H9 (cell line): Measurements from ENCODE around the gene ESRRB. TPM values are rescaled to one million over a fixed set of nuclear protein-coding genes. Genes with fewer than 3 reads are reported as not detected.

Experiments
- DNase-seq: peaks from one replicate; pipeline ENCODE4 v3.0.0-alpha.2; 2017
- H2AFZ ChIP-seq: one replicate; pipeline ENCODE4 v1.6.1; 2013; ENCODE audit warnings: mild to moderate bottlenecking, low read length, control low read depth, moderate library complexity
- H2AK5ac ChIP-seq: 2 replicates; pipeline ENCODE4 v1.6.1; 2013; ENCODE audit warnings: low read length, control low read depth, mixed read lengths; ENCODE audit not compliant: insufficient read length
- H2BK120ac ChIP-seq: one replicate; pipeline ENCODE4 v1.6.1; 2013; ENCODE audit warnings: low read depth, mild to moderate bottlenecking, low read length, control low read depth, inconsistent platforms; ENCODE audit not compliant: poor library complexity, severe bottlenecking
- H2BK12ac ChIP-seq: 2 replicates; pipeline ENCODE4 v1.6.1; 2013; ENCODE audit warnings: low read length, control low read depth, mixed read lengths, low read depth; ENCODE audit not compliant: insufficient read length
- H2BK15ac ChIP-seq: 2 replicates; pipeline ENCODE4 v1.6.1; 2013; ENCODE audit warnings: low read depth, low read length, control low read depth
- H2BK20ac ChIP-seq: one replicate; pipeline ENCODE4 v1.6.1; 2013; ENCODE audit warnings: low read depth, mild to moderate bottlenecking, low read length, control low read depth, inconsistent platforms; ENCODE audit not compliant: poor library complexity, severe bottlenecking
- H2BK5ac ChIP-seq: 2 replicates; pipeline ENCODE4 v1.6.1; 2013; ENCODE audit warnings: low read length, control low read depth, mixed read lengths; ENCODE audit not compliant: insufficient read length
- H3K14ac ChIP-seq: 2 replicates; pipeline ENCODE4 v1.6.1; 2013; ENCODE audit warnings: low read length, control low read depth; ENCODE audit not compliant: insufficient read depth
- H3K18ac ChIP-seq: 2 replicates; pipeline ENCODE4 v1.6.1; 2013; ENCODE audit warnings: low read depth, mild to moderate bottlenecking, mixed read lengths, low read length, control low read depth; ENCODE audit not compliant: insufficient read length
- H3K23ac ChIP-seq: 2 replicates; pipeline ENCODE4 v1.6.1; 2013; ENCODE audit warnings: low read length, control low read depth, mixed read lengths, low read depth; ENCODE audit not compliant: insufficient read length
- H3K23me2 ChIP-seq: 2 replicates; pipeline ENCODE4 v1.6.1; 2013; ENCODE audit warnings: low read depth, mild to moderate bottlenecking, mixed read lengths, low read length, control low read depth; ENCODE audit not compliant: insufficient read length, poor library complexity, severe bottlenecking
- H3K27ac ChIP-seq: 2 replicates; pipeline ENCODE4 v1.5.1; 2013; ENCODE audit warnings: low read length, control low read depth, mixed read lengths, low read depth; ENCODE audit not compliant: insufficient read length
- H3K27me3 ChIP-seq: 2 replicates; pipeline ENCODE4 v1.6.1; 2013; ENCODE audit warnings: low read length, control low read depth, inconsistent platforms; ENCODE audit not compliant: insufficient read depth
- H3K4ac ChIP-seq: 2 replicates; pipeline ENCODE4 v1.6.1; 2013; ENCODE audit warnings: low read depth, mild to moderate bottlenecking, control low read depth, inconsistent platforms, low read length, moderate library complexity
- H3K4me1 ChIP-seq: 2 replicates; pipeline ENCODE4 v1.6.1; 2013; ENCODE audit warnings: low read length, control low read depth, inconsistent platforms; ENCODE audit not compliant: insufficient read depth
- H3K4me2 ChIP-seq: 2 replicates; pipeline ENCODE4 v1.6.1; 2013; ENCODE audit warnings: low read length, control low read depth, mixed read lengths; ENCODE audit not compliant: insufficient read length, insufficient read depth
- H3K56ac ChIP-seq: 2 replicates; pipeline ENCODE4 v1.6.1; 2013; ENCODE audit warnings: low read depth, mild to moderate bottlenecking, mixed read lengths, low read length, control low read depth; ENCODE audit not compliant: insufficient read length
- H3K79me1 ChIP-seq: 2 replicates; pipeline ENCODE4 v1.6.1; 2013; ENCODE audit warnings: low read depth, mild to moderate bottlenecking, moderate library complexity, low read length, control low read depth, inconsistent platforms; ENCODE audit not compliant: insufficient read depth, poor library complexity, severe bottlenecking
- H3K79me2 ChIP-seq: 2 replicates; pipeline ENCODE4 v1.6.1; 2013; ENCODE audit warnings: low read length, control low read depth, inconsistent platforms; ENCODE audit not compliant: insufficient read depth
- H3K9ac ChIP-seq: 2 replicates; pipeline ENCODE4 v1.6.1; 2013; ENCODE audit warnings: low read length, control low read depth, mixed read lengths; ENCODE audit not compliant: insufficient read length; ENCODE audit errors: extremely low read depth
- H3K9me3 ChIP-seq: one replicate; pipeline ENCODE4 v1.6.1; 2013; ENCODE audit warnings: low read depth, low read length, inconsistent platforms; ENCODE audit not compliant: control insufficient read depth
- H3T11ph ChIP-seq: one replicate; pipeline ENCODE4 v1.6.1; 2013; ENCODE audit warnings: mild to moderate bottlenecking, low read length, control low read depth, inconsistent platforms
- H4K20me1 ChIP-seq: one replicate; pipeline ENCODE4 v1.6.1; 2013; ENCODE audit not compliant: control insufficient read depth, insufficient read length, insufficient read depth
- H4K5ac ChIP-seq: 2 replicates; pipeline ENCODE4 v1.6.1; 2013; ENCODE audit warnings: low read depth, mild to moderate bottlenecking, mixed read lengths, low read length, control low read depth; ENCODE audit not compliant: insufficient read length
- H4K8ac ChIP-seq: replicated peaks from 2 replicates; pipeline ENCODE4 v1.6.1; 2013; ENCODE audit warnings: low read length, control low read depth, mixed read lengths, low read depth; ENCODE audit not compliant: insufficient read length
- H4K91ac ChIP-seq: 2 replicates; pipeline ENCODE4 v1.6.1; 2013; ENCODE audit warnings: low read depth, mild to moderate bottlenecking, moderate library complexity, mixed read lengths, low read length, control low read depth; ENCODE audit not compliant: insufficient read length
- H3K27ac Mint-ChIP-seq, 3 experiments: 2 replicates in 2 of 3; 3 replicates in 1 of 3; pipeline ENCODE4 v1.8.0; 2020 to 2021; ENCODE audit warnings: mixed read lengths in 3 of 3, mild to moderate bottlenecking in 1 of 3, moderate library complexity in 1 of 3
- H3K27me3 Mint-ChIP-seq: 2 replicates; pipeline ENCODE4 v1.8.0; 2021; ENCODE audit warnings: low read depth, mild to moderate bottlenecking, moderate library complexity, mixed read lengths
- H3K36me3 Mint-ChIP-seq, 3 experiments: 2 replicates in 2 of 3; 3 replicates in 1 of 3; pipeline ENCODE4 v1.8.0; 2020 to 2021; ENCODE audit warnings: low read depth in 3 of 3, mixed read lengths in 3 of 3; ENCODE audit not compliant: insufficient read depth in 1 of 3
- H3K4me1 Mint-ChIP-seq, 2 experiments: 2 replicates each; pipeline ENCODE4 v1.8.0; 2020; ENCODE audit warnings: mixed read lengths in 2 of 2
- H3K4me3 Mint-ChIP-seq, 2 experiments: 2 replicates in 1 of 2; 3 replicates in 1 of 2; pipeline ENCODE4 v1.8.0; 2020 to 2021; ENCODE audit warnings: mild to moderate bottlenecking in 2 of 2, mixed read lengths in 2 of 2, moderate library complexity in 1 of 2
- H3K9me3 Mint-ChIP-seq, 2 experiments: 2 replicates in 1 of 2; 3 replicates in 1 of 2; pipeline ENCODE4 v1.8.0; 2020; ENCODE audit warnings: mild to moderate bottlenecking in 2 of 2, mixed read lengths in 2 of 2, moderate library complexity in 1 of 2
- CTCF ChIP-seq: fragments of 200-600 bp; sonication (generic); conservative IDR thresholded peaks from 3 replicates; pipeline ENCODE4 v1.8.0; 2021; ENCODE audit warnings: antibody characterized with exemption, mild to moderate bottlenecking
- WGBS: extraction: QIAGEN DNeasy Blood & Tissue Kit; methylation state at CpG from one replicate; pipeline ENCODE4 v1.1.7; 2013; ENCODE audit warnings: missing lambda C conversion rate, low lambda C conversion rate, mixed read lengths; ENCODE audit not compliant: insufficient read length; ENCODE audit errors: extremely low coverage; 5-methylcytosine and 5-hydroxymethylcytosine counted together
- total RNA-seq: library from RNA; stranded (reverse); gene quantifications from 2 replicates; pipeline ENCODE4 v1.2.1, GENCODE V29; 2021

ESRRB gene
- total RNA-seq, 1 experiment from 2014 or later: 0.11 TPM

- no peak overlapping the region for H3K4me3 Mint-ChIP-seq
- Histone ChIP-seq H3K18ac (no peak overlapping the region), H3K9me3 (no peaks in the 10 kb centered on the region), H2AK5ac (no peak overlapping the region), H2BK120ac (no peak overlapping the region), H3K79me1 (no peaks in the 10 kb centered on the region), H4K20me1 (no peaks in the 10 kb centered on the region), H3K79me2 (no peaks in the 10 kb centered on the region), H3T11ph (no peak overlapping the region), H4K5ac (no peak overlapping the region), H3K23me2 (no peaks in the 10 kb centered on the region), H2BK5ac (no peak overlapping the region), H3K4me1 (peaks cover 4% of the 10 kb centered on the region; the same call in 1 of the 2 replicates), H2BK12ac (no peak overlapping the region), H4K91ac (no peak overlapping the region), H3K9ac (no peak overlapping the region), H3K56ac (no peak overlapping the region), H4K8ac (no peak overlapping the region), H2BK15ac (no peak overlapping the region), H2AFZ (no peak overlapping the region), H3K4ac (no peak overlapping the region), H2BK20ac (no peak overlapping the region), H3K23ac (no peak overlapping the region), H3K14ac (no peak overlapping the region), H3K27ac (no peak overlapping the region), H3K4me2 (no peak overlapping the region), H3K27me3 (no peaks in the 10 kb centered on the region)
- no peak for DNase-seq
- no peak for TF ChIP-seq CTCF
- H3K27ac Mint-ChIP-seq: 0 out of 7 replicates have a peak overlapping the region, but pooled peaks of 1 of the 3 experiments have one; percentile 9
- no CpG with 5 or more reads among the region's 6 CpGs for WGBS
- peaks cover 6% of the 10 kb centered on the region for H3K27me3 Mint-ChIP-seq
- peaks cover 8 to 9% of the 10 kb centered on the region in 2 experiments for H3K4me1 Mint-ChIP-seq
- no peaks in the 10 kb centered on the region for H3K9me3 Mint-ChIP-seq
- H3K36me3 Mint-ChIP-seq: no peaks in the 10 kb centered on the region; a peak in 1 of 7 replicates
Observed at GRCh38 chr14:76514213-76514998, 138.5 kb downstream of the ESRRB start.
